HG02870 (cell line): ENCODE data around the gene SCAANT1.
A peak's percentile ranks its signal among the peaks of the same experiment; 100 is the strongest.

Source experiments
- ATAC-seq: cut with Tn5 transposase; IDR thresholded peaks from one replicate; pipeline ENCODE4 v1.9.1; 2021; ENCODE audit warnings: mild to moderate bottlenecking, moderate library complexity; ENCODE audit not compliant: unreplicated experiment

The SCAANT1 gene

DNA sequence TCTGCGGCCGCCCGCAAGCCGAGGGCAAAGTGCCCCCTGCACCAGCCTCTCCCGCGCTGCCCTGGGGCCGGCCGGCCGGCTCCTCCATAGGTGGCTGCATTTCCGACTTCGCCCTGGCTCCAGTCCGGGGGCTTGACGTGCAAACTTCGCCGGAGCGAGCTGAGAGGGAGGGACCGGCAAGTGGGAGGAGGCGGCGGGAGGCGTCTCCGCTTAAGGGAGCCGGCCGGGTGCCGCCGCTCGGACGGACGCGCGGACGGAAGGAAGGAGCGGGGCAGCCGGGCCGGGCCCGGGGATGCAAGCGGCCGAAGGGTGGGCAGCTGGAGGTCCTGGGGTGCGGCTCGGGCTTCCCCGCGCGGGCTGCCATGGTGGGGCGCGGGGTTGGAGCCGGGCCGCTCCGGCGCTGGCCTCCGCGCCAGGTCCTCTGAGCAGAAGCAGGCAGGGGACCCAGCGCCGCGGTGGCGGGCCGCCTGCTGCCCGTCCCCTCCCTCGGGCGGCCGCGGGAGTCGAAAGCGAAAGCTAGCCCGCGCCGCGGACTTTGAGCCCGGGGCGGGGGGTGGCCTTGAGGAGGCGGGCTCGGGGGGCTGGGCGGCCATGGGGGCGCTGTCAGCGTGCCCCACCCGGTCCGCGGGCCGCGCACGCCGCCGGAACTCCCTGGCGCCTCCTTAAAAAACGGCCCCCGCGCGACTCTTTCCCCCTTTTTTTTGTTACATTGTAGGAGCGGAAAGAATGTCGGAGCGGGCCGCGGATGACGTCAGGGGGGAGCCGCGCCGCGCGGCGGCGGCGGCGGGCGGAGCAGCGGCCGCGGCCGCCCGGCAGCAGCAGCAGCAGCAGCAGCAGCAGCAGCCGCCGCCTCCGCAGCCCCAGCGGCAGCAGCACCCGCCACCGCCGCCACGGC is at the start of gene SCAANT1:
SCAANT1 (minus strand) TSS at position 511 of the 895 bp plus-strand sequence.
- ATAC-seq, result peak; percentile 78

DNA sequence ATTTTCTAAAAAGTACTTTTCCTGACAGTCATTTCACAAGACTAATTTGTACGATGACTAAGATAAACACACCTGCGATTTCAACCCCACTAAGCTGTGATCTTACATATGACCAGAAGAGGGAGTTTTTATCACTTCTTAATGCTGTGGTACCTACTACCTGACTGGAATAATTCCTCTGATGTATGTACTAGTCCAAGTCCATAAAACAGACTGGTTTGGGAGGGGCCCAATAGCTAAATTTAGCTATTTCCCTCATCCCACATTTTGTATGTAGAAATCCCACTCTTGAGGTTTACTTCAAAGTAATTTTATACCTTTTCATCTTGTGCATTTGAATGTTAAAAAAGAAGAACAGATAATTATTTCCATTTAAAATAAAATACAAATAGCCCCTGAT is 49.7 kb upstream of the SCAANT1 start:
- ATAC-seq, result peak; percentile 66

- ATAC-seq, result no peak
Observed at GRCh38 chr3:63960048-63960711, 48.0 kb upstream of the SCAANT1 start.

DNA sequence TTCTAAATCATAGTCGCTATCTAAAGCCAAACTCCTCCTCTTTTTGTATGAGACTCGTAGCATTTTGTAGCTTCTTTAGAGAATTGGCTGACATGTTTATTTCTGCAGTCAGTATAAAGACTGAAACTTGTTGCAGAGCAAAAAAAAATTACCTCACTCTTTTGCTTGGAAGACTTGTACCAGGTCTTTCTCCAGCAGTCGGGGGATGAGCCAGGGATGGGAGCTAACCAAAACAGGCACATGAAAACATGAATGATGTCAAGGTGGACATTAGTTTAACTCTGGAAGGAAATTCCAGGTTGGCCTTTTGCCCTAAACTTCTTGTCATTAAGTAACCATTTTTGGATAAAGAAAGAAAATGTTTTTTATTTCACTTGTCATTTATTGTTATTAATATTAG is 47.0 kb upstream of the SCAANT1 start:
- ATAC-seq, result no peak

DNA sequence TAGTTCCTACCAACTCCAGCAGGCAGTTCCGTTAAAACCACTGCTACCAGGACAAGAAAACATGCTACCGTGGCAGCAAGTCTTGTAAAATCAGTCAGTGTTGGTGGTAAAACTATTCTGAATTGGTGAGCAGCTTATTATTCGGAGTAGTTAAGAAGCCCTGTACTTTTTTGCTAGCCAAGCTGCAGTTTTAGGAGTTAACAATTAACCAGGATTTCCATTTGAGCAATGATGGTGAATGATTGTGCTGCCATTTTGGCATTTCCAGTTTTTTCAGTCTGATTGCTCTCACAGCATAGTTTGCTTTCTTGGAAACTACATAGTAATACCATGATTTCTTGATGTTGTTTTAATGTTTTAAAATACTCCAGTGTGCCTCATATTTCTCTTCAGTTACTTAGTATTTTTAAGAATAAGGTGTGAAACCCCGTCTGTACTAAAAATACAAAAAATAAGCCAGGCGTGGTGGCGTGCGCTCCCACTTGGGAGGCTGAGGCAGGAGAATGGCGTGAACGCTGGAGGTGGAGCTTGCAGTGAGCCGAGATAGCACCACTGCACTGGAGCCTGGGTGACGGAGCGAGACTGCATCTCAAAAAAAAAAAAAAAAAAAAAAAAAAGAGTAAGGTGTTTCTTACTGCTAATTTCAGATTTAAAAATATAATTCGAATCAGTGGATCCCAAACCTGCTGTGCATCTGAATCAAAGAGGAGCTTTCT is 43.8 kb upstream of the SCAANT1 start:
- ATAC-seq, result no peak

DNA sequence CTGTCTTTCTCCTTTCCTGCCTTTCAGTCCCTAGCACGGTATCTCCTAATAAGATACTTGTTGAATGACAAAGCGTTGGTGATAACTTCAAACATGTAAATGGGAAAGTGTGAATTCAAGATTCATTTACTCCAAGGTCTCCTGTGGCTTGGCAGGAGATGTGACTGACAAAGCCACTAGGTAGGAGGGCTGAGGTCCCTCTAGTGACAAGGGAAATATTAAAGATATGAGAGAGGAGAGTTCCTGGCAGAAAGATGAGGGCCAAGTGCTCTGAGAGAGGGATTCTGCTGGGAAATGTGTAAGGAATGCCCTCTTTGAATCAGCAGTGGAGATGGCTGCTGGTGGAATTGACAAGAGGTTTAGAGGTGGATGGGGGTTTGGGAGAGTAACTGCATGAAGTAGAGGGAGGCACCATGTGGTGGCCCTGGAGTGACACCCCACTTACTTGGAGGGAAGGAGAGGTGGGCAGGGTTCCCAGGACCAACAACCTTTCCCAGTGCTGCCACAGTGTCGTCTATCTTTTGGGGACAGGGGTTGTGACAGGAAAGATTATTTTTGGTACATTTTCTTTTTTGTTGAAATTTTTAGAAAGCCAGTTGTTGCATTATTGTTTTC is 43.0 kb upstream of the SCAANT1 start:
- no peak for ATAC-seq

DNA sequence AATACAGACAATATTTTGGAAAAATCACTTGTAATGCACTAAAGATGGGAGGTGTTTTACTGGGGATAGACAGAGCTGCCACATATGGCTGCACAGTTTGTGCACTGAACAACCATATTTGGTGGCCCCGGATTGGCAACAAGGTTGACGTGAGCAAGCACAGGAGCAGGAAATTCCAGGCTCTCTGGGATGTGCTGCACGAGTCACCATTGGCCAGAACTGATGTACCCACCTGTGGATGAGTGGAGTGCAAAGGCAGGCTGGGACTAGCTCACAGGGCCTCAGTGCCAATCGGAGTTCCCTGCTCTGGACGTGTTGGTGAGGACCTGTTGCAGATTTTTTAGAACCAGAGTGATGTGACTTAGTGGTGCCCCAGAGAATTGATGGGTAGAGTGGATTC is 42.0 kb upstream of the SCAANT1 start:
- no peak for ATAC-seq

- no peak for ATAC-seq
Observed at GRCh38 chr3:63952248-63952594, 40.0 kb upstream of the SCAANT1 start.

DNA sequence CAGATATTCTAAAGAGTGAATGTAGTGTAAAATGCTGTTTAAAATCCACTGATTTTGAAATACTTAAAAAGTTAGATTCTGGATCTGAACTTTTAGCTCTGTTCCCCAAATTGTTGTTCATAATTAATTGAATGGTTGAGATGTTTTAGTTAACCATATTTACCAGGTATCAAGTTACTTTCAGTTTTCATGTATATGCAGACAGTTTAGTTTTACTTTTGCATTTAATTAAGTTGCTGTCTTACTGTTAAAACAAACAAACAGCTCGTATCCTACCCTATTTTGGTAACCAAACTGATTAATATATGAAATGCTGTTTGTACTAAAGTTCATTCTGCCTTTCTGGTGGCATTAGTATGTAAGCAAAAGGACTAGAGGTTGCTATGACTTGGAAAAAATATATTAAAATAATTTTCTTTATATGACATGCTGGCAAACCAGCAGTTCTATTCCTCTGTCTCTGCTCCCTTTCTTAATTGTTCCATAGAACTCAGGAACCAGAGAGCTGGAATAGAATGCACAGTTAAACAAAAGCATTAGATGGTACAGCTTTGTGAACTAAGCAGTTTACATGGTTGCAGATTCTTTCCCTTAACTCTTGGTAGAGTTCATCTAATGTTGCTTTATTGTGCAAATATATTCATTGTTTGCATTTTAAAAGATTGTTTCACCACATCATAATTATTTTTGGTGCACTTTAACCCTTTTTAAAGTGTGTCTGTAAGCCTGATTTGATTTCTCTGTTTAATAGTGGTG is 39.5 kb upstream of the SCAANT1 start:
- ATAC-seq, result no peak

GRCh38 chr3:63950698-63951097 is 38.5 kb upstream of the SCAANT1 start:
- ATAC-seq, result no peak

- no peak for ATAC-seq
Observed at GRCh38 chr3:63949005-63949404, 36.8 kb upstream of the SCAANT1 start.

DNA sequence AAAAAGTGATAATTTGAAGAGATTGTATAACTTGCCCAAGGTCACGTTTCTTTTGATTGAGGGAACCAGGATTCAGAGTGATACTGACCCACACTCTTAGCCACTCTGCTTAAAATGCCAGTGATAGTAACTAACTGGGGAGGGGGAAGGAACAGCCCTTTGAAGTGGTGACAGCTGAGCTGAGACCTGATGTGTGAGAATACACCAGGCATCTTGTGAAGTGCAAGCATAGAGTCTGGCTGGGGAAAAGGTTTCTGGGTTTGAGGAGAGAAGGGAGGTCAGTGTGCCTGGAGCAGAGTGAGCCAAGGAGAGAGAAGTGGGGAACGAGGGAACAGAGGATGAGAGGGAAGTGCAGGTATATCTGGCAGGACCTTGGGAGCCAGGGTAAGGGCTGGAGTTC is 35.4 kb upstream of the SCAANT1 start:
- ATAC-seq, result no peak

DNA sequence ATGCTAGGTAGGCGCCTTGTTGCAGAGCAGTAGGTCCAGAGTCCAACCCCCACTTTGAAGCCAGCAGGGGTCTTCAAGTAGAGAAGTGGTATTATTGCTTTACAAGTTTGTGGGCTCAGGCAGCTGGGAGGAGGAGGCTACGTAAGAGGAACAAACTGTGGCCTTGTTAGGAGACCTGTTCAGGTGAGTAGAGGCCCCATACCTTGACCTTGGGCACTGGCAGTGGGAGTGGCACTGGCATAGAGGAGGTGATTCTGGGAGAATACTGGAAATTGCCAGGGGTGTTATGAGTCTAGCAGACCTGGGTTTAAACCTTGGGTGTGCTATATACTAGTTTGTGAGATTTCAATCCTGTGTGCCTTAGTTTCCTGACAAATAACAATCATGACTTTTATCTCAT is 34.6 kb upstream of the SCAANT1 start:
- ATAC-seq, result no peak

GRCh38 chr3:63945558-63946096 is 33.4 kb upstream of the SCAANT1 start:
- ATAC-seq, result no peak

GRCh38 chr3:63943678-63944077 is 31.5 kb upstream of the SCAANT1 start:
- no peak for ATAC-seq

- ATAC-seq, result no peak
Observed at GRCh38 chr3:63942528-63942927, 30.3 kb upstream of the SCAANT1 start.

DNA sequence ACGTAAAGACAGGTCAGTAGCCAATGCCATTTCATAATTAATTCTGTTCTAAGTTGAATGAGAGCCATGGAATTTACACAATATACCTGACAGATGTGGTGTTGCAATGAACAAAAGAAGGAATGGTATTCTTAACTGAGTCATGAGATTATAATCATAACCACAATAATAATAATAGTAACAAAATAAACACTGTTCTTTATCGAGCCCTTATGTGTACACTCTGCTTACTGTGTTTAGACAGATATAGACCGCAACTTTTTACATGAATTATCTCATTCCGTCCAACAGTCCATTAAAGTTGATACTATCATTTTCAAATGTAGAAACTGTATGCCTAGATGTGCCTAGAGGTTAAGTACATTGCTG is 28.2 kb upstream of the SCAANT1 start:
- ATAC-seq, result no peak

DNA sequence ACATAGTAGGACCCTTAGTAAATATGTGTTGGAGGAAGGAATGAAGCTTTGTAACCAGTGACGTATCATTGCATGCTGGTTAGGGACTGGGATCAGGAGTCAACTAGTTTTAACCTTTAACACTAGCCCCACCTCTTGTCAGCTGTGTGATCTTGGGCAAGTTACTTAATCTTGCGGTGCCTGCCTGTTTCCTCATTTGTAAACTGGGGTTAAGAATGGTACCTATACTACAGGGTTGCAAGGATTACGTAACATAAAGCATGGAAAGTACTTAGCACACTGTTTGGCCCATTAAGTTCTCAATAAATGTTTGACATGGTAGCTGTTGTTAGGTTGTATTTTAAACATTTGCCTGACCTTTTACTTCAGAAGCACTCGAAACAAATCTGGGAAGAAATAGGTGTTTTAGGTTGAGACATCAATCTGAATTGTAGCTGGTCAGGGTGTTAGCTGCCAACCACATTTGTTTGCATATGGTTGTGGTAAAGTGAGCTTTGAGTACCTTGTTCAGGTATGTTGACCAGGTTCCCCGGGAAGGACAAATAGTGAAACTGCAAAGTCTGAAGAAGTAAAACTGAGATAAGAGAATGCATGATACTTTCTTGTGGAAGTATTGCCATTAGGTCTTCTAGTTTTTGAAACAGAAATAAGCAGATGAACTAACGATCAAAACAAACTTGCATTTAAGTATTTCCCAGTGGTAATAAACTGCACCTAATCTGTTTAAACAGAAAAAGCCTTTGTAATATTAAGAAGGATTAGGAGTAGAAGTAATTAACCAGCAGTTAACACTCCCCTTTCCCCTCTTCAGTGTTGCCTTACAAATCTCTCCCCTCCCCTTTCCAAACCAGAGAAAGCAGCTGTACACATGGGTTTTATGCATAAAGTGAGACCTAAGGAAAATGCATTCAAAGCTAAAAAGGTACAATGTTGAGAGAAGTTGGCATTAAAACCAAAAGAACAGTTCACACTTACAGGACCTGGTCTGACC is 25.8 kb upstream of the SCAANT1 start:
- ATAC-seq, result peak; percentile 61

- no peak for ATAC-seq
Observed at GRCh38 chr3:63936925-63937324, 24.7 kb upstream of the SCAANT1 start.
